GM23338 (cell line): ENCODE data around the gene HOXD9.
A peak's percentile ranks its signal among the peaks of the same experiment; 100 is the strongest.

Source experiments
- CREB1 ChIP-seq: fragments of 250-450 bp; sonication (Bioruptor Pico); IDR thresholded peaks from 2 replicates; pipeline ENCODE4 v1.5.0; 2020; ENCODE audit warnings: low read depth, mild to moderate bottlenecking, moderate library complexity
- CTCF ChIP-seq, 2 experiments: fragments of 200-600 bp in 1 of 2; sonication (generic) in 1 of 2; conservative IDR thresholded peaks; 2 replicates each; pipeline versions ENCODE4 v1.5.1 to v1.6.1; 2016 to 2017; ENCODE audit warnings: antibody characterized with exemption in 2 of 2, low read depth in 2 of 2, mild to moderate bottlenecking in 2 of 2, moderate library complexity in 1 of 2
- EZH2 ChIP-seq: fragments of 200-600 bp; sonication (generic); IDR thresholded peaks from one replicate; pipeline ENCODE4 v1.8.0; 2017; ENCODE audit warnings: antibody characterized with exemption, mild to moderate bottlenecking, low read depth; ENCODE audit not compliant: unreplicated experiment
- EZH2phosphoT487 ChIP-seq: fragments of 200-600 bp; sonication (generic); IDR thresholded peaks from one replicate; pipeline ENCODE4 v1.8.1; 2018; ENCODE audit warnings: antibody characterized with exemption; ENCODE audit not compliant: unreplicated experiment
- POLR2AphosphoS5 ChIP-seq: IDR thresholded peaks from 2 replicates; pipeline ENCODE4 v1.6.1; 2016; ENCODE audit warnings: antibody characterized with exemption, low read depth
- ZNF114 ChIP-seq: fragments of 250-450 bp; sonication (Bioruptor Pico); IDR thresholded peaks from 2 replicates; pipeline ENCODE4 v1.5.0; 2020; ENCODE audit warnings: mild to moderate bottlenecking, moderate library complexity
- ZNF462 ChIP-seq: fragments of 250-450 bp; sonication (Bioruptor Pico); IDR thresholded peaks from 2 replicates; pipeline ENCODE4 v1.5.0; 2020; ENCODE audit warnings: mild to moderate bottlenecking, moderate library complexity
- TF ChIP-seq, protein P1 (sequence below): IDR thresholded peaks from 2 replicates; pipeline ENCODE4 v1.6.1; 2016; ENCODE audit warnings: antibody characterized with exemption
- TF ChIP-seq, protein P2 (sequence below): IDR thresholded peaks from one replicate; pipeline ENCODE4 v1.6.1; 2018; ENCODE audit warnings: antibody characterized with exemption; ENCODE audit not compliant: unreplicated experiment

DNA sequence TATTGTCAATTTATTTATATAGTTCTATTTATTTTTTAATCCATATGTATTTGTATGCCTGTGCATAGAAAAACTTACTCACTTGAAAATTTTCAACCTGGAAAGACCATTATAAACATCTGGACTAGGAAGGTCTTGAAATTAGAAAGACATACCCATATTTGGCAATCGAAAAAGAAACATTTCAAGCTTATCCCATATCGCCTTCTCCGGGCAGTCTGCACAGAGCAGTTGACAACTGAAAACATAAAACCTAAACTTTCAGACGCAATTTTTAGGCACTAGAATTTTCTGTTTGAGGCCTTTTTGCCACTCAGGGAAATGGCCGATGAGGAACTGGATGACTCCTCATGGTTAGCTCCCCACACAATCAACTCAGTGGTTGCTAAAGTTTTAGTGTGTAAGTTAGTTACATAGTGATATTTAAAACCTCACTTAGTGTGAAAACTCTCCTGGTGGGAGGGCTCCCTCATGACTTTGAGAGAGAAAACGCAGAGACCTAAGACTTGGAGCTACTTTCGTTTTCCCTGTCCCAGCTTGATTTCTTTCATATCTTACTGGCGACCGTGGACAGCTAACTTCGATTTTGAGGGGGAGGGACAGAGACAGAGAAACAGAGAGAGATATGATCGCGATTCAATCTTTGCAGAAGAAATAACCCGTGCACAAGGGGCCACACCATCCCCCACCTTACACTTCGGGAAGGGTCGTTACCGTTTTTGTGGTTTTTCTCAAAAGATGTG lies 26.1 kb upstream of the HOXD9 start:
- TF ChIP-seq CTCF (conservative IDR thresholded peaks at IDR 0.05; ENCODE audit: low read depth in 2 of 2) = no peak
- TF ChIP-seq EZH2phosphoT487 = no peak
- no peak for TF ChIP-seq POLR2AphosphoS5
- no peak for TF ChIP-seq CREB1 (CRISPR knock-in tag)
- peak; percentile 23 for TF ChIP-seq EZH2
- TF ChIP-seq, protein P1, sequence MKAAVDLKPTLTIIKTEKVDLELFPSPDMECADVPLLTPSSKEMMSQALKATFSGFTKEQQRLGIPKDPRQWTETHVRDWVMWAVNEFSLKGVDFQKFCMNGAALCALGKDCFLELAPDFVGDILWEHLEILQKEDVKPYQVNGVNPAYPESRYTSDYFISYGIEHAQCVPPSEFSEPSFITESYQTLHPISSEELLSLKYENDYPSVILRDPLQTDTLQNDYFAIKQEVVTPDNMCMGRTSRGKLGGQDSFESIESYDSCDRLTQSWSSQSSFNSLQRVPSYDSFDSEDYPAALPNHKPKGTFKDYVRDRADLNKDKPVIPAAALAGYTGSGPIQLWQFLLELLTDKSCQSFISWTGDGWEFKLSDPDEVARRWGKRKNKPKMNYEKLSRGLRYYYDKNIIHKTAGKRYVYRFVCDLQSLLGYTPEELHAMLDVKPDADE = no peak
- no peak for TF ChIP-seq ZNF114 (CRISPR knock-in tag)
- TF ChIP-seq, protein P2, sequence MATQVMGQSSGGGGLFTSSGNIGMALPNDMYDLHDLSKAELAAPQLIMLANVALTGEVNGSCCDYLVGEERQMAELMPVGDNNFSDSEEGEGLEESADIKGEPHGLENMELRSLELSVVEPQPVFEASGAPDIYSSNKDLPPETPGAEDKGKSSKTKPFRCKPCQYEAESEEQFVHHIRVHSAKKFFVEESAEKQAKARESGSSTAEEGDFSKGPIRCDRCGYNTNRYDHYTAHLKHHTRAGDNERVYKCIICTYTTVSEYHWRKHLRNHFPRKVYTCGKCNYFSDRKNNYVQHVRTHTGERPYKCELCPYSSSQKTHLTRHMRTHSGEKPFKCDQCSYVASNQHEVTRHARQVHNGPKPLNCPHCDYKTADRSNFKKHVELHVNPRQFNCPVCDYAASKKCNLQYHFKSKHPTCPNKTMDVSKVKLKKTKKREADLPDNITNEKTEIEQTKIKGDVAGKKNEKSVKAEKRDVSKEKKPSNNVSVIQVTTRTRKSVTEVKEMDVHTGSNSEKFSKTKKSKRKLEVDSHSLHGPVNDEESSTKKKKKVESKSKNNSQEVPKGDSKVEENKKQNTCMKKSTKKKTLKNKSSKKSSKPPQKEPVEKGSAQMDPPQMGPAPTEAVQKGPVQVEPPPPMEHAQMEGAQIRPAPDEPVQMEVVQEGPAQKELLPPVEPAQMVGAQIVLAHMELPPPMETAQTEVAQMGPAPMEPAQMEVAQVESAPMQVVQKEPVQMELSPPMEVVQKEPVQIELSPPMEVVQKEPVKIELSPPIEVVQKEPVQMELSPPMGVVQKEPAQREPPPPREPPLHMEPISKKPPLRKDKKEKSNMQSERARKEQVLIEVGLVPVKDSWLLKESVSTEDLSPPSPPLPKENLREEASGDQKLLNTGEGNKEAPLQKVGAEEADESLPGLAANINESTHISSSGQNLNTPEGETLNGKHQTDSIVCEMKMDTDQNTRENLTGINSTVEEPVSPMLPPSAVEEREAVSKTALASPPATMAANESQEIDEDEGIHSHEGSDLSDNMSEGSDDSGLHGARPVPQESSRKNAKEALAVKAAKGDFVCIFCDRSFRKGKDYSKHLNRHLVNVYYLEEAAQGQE = no peak
- TF ChIP-seq ZNF462 = no peak
